SK-N-SH (cell line): ENCODE results near the gene JAML. TPM values are rescaled to one million over a fixed set of nuclear protein-coding genes. Genes with fewer than 3 reads are reported as not detected.

ENCODE experiments used
- CTCF ChIA-PET: fragments of 300-600, 350-600 bp; formaldehyde crosslinking; extraction: SDS; loops from one replicate; lab custom pipeline; 2021; lab: Yijun Ruan, JAX
- POLR2A ChIA-PET: fragments of 350-600 bp; sonication (Branson Sonifier 250); formaldehyde crosslinking; extraction: SDS; loops from one replicate; lab custom pipeline; 2020; ENCODE audit warnings: antibody characterized with exemption, inconsistent platforms; lab: Yijun Ruan, JAX
- DNase-seq: peaks from one replicate; pipeline ENCODE4 v3.0.0; 2012
- H2AFZ ChIP-seq: fragments of 200-600 bp; sonication (generic); 2 replicates; pipeline ENCODE4 v1.8.1; 2016; ENCODE audit warnings: antibody characterized with exemption, mild to moderate bottlenecking, low read depth
- H3F3A ChIP-seq: fragments of 200-600 bp; sonication (generic); replicated peaks from 2 replicates; pipeline ENCODE3; 2016; ENCODE audit warnings: antibody characterized with exemption, mild to moderate bottlenecking; ENCODE audit not compliant: insufficient read depth
- H3K27ac ChIP-seq, 2 experiments: fragments of 200-500 bp in 1 of 2; fragments of 200-600 bp in 1 of 2; sonication (Bioruptor generic) in 1 of 2; sonication (generic), shearing (Covaris generic) in 1 of 2; 2 replicates each; pipeline versions ENCODE4 v1.5.1 to v1.6.1; 2014 to 2016; ENCODE audit warnings: low read depth in 2 of 2, inconsistent platforms in 1 of 2, low read length in 1 of 2, mild to moderate bottlenecking in 1 of 2, mixed read lengths in 1 of 2
- H3K27me3 ChIP-seq: fragments of 200-600 bp; sonication (generic), shearing (Covaris generic); 2 replicates; pipeline ENCODE4 v1.6.1; 2016; ENCODE audit warnings: mixed run types; ENCODE audit not compliant: insufficient read depth
- H3K36me3 ChIP-seq, 2 experiments: fragments of 200-500 bp in 1 of 2; fragments of 200-600 bp in 1 of 2; sonication (Bioruptor generic) in 1 of 2; sonication (generic) in 1 of 2; replicated peaks in 1 of 2; 2 replicates each; pipeline versions ENCODE3 to v1.5.1; 2014 to 2016; ENCODE audit warnings: low read length in 1 of 2, mild to moderate bottlenecking in 1 of 2; ENCODE audit not compliant: insufficient read depth in 2 of 2, control insufficient read depth in 1 of 2
- H3K4me1 ChIP-seq, 2 experiments: fragments of 200-500 bp in 1 of 2; fragments of 200-600 bp in 1 of 2; sonication (Bioruptor generic) in 1 of 2; sonication (generic), shearing (Covaris generic) in 1 of 2; 2 replicates each; pipeline versions ENCODE4 v1.5.1 to v1.6.1; 2014 to 2016; ENCODE audit warnings: low read depth in 1 of 2, low read length in 1 of 2, mixed run types in 1 of 2; ENCODE audit not compliant: insufficient read depth in 2 of 2, control insufficient read depth in 1 of 2
- H3K4me2 ChIP-seq: fragments of 200-600 bp; sonication (generic), shearing (Covaris generic); 2 replicates; pipeline ENCODE4 v1.6.1; 2017; ENCODE audit warnings: mixed run types
- H3K4me3 ChIP-seq, 2 experiments: fragments of 200-500 bp in 1 of 2; fragments of 200-600 bp in 1 of 2; sonication (Bioruptor generic) in 1 of 2; sonication (generic), shearing (Covaris generic) in 1 of 2; 2 replicates each; pipeline versions ENCODE4 v1.5.1 to v1.8.1; 2014 to 2016; ENCODE audit warnings: low read depth in 2 of 2, inconsistent platforms in 1 of 2, low read length in 1 of 2, mild to moderate bottlenecking in 1 of 2, mixed read lengths in 1 of 2, moderate library complexity in 1 of 2
- H3K79me2 ChIP-seq: fragments of 200-600 bp; sonication (generic); 2 replicates; pipeline ENCODE4 v1.8.1; 2017; ENCODE audit warnings: mild to moderate bottlenecking; ENCODE audit not compliant: insufficient read depth
- H3K9ac ChIP-seq: fragments of 200-600 bp; sonication (generic); 2 replicates; pipeline ENCODE4 v1.6.1; 2017; ENCODE audit warnings: mixed run types
- H3K9me2 ChIP-seq: fragments of 200-600 bp; sonication (generic); 2 replicates; pipeline ENCODE4 v1.6.1; 2017; ENCODE audit warnings: mixed run types
- H3K9me3 ChIP-seq: fragments of 200-600 bp; sonication (generic); 2 replicates; pipeline ENCODE4 v1.6.1; 2017; ENCODE audit warnings: mixed run types, mild to moderate bottlenecking, moderate library complexity
- H4K20me1 ChIP-seq: fragments of 200-600 bp; sonication (generic); 2 replicates; pipeline ENCODE4 v1.6.1; 2017; ENCODE audit warnings: mild to moderate bottlenecking, mixed run types; ENCODE audit not compliant: insufficient read depth
- CHD2 ChIP-seq: fragments of 150-350 bp; IDR thresholded peaks from 2 replicates; pipeline ENCODE4 v1.6.1; 2018; ENCODE audit warnings: low read length; ENCODE audit not compliant: partially characterized antibody
- ELF1 ChIP-seq: IDR thresholded peaks from 2 replicates; pipeline ENCODE4 v1.4.0; 2012
- FOSL2 ChIP-seq: IDR thresholded peaks from 2 replicates; pipeline ENCODE4 v1.4.0; 2012; ENCODE audit warnings: low read depth, mild to moderate bottlenecking, moderate library complexity, borderline replicate concordance
- GABPA ChIP-seq: IDR thresholded peaks from 2 replicates; pipeline ENCODE4 v1.4.0; 2012; ENCODE audit warnings: low read depth, mild to moderate bottlenecking
- GATA2 ChIP-seq: sonication (generic); formaldehyde crosslinking; IDR thresholded peaks from 2 replicates; pipeline ENCODE4 v1.5.0; 2020; ENCODE audit warnings: mild to moderate bottlenecking, missing genetic modification reagents
- JUND ChIP-seq: IDR thresholded peaks from 2 replicates; pipeline ENCODE4 v1.4.0; 2012
- MEF2A ChIP-seq: IDR thresholded peaks from 2 replicates; pipeline ENCODE4 v1.4.0; 2012; ENCODE audit warnings: low read depth, borderline replicate concordance
- MXI1 ChIP-seq: IDR thresholded peaks from 2 replicates; pipeline ENCODE4 v1.6.1; 2012; ENCODE audit warnings: mild to moderate bottlenecking, low read depth, low read length, improper control_type of control experiment
- NRF1 ChIP-seq: IDR thresholded peaks from 2 replicates; pipeline ENCODE4 v1.6.1; 2012; ENCODE audit warnings: low read depth, mild to moderate bottlenecking, low read length
- PBX3 ChIP-seq: IDR thresholded peaks from 2 replicates; pipeline ENCODE4; 2012
- POLR2AphosphoS5 ChIP-seq: IDR thresholded peaks from 2 replicates; pipeline ENCODE4 v1.6.1; 2012; ENCODE audit warnings: low read depth, low read length
- REST ChIP-seq: IDR thresholded peaks from 2 replicates; pipeline ENCODE4 v1.6.1; 2012; ENCODE audit warnings: mild to moderate bottlenecking, low read depth, low read length, moderate library complexity
- RXRA ChIP-seq: IDR thresholded peaks from 2 replicates; pipeline ENCODE4 v1.4.0; 2012; ENCODE audit warnings: low read depth, mild to moderate bottlenecking, borderline replicate concordance
- TEAD4 ChIP-seq: IDR thresholded peaks from 2 replicates; pipeline ENCODE4 v1.4.0; 2012; ENCODE audit warnings: mild to moderate bottlenecking, borderline replicate concordance; ENCODE audit not compliant: insufficient read depth
- WGBS: methylation state at CpG from one replicate; pipeline ENCODE4 v1.1.6; 2017; ENCODE audit warnings: low lambda C conversion rate; 5-methylcytosine and 5-hydroxymethylcytosine counted together
- polyA plus RNA-seq, 3 experiments: library from polyadenylated mRNA; depleted of rRNA; stranded (reverse); fragments of >200 nt; gene quantifications; 2 replicates each; pipeline ENCODE4 v1.2.3, GENCODE V29; 2012
- TF ChIP-seq, protein P1 (sequence below): fragments of 150-350 bp; IDR thresholded peaks from 2 replicates; pipeline ENCODE4 v1.6.1; 2017; ENCODE audit warnings: antibody characterized with exemption, low read length, low read depth, borderline replicate concordance
- TF ChIP-seq, protein P2 (sequence below): IDR thresholded peaks from 2 replicates; pipeline ENCODE4 v1.4.0; 2012; ENCODE audit warnings: low read depth, borderline replicate concordance

JAML gene
- polyA plus RNA-seq, 1 of the 3 experiments (the other 2 are of a cell fraction), result not detected

DNA sequence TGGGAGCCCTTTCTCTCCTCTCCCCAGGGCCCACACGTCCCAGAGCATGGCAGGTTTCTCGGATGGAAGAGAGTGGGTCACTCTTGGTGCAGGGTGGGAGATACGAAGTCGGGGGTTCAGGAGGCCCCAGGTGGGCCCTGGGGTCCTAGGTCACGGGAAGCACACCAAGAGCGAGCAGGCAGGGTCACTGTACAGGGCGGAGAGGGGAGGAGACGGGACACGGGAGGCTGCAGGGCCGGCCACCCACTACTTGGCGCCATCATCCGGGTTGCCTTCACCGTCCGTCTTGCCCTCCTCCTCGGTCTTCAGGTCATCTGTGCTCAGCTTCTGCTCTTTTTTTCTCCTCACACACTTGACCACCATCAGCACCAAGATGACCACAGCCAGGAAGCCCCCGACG lies 58.2 kb downstream of the JAML start:
- no peaks in the 10 kb centered on the region for H3K9me3 ChIP-seq
- no peak for DNase-seq
- H4K20me1 ChIP-seq, result no peaks in the 10 kb centered on the region
- H3K9me2 ChIP-seq, result no peaks in the 10 kb centered on the region
- POLR2A ChIA-PET, result no interaction called here
- H3K4me2 ChIP-seq, result no peak overlapping the region
- H3K27me3 ChIP-seq, result peaks cover 37% of the 10 kb centered on the region
- H3K9ac ChIP-seq, result no peak overlapping the region
- H3K4me3 ChIP-seq, result no peak overlapping the region
- CTCF ChIA-PET, result interaction anchor here (1.3 kb wide), 2 partner anchors 10 to 181 kb away, joined by 3 to 6 read pairs; no protein-coding TSS in a partner anchor
- peaks cover 0 to 2% of the 10 kb centered on the region in 2 experiments; a peak in 1 of 4 replicates for H3K4me1 ChIP-seq
- WGBS, result 67% methylated on average over 6 of the region's 17 CpGs
- H3K36me3 ChIP-seq, result no peaks in the 10 kb centered on the region
- TF ChIP-seq, protein P1, sequence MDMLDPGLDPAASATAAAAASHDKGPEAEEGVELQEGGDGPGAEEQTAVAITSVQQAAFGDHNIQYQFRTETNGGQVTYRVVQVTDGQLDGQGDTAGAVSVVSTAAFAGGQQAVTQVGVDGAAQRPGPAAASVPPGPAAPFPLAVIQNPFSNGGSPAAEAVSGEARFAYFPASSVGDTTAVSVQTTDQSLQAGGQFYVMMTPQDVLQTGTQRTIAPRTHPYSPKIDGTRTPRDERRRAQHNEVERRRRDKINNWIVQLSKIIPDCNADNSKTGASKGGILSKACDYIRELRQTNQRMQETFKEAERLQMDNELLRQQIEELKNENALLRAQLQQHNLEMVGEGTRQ, result no peak
- TF ChIP-seq JUND (no peak), ELF1 (no peak)
- no peaks in the 10 kb centered on the region for H3K79me2 ChIP-seq
- H2AFZ ChIP-seq, result no peak overlapping the region
- H3K27ac ChIP-seq, result no peak overlapping the region
- no peaks in the 10 kb centered on the region for H3F3A ChIP-seq

DNA sequence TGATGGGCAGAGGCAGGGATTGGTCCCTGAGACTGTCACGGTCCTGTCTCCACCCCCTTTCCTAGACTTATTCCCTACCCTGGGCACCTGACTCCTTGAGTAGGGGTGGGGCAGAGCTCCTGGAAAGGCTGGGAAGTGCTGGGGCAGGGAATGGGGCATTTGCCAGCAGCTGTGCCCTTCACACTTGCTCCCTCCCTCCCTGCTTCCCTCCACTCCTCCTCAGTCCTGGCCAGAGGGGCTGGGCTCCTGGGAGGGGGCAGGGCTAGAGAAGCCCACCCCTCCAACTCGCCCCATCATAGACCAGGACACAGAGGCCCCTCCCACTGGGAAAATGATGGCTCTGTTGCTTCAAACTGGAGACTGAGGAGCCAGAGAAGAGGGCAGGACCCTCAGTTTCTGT lies 59.9 kb downstream of the JAML start:
- no peak for DNase-seq
- H3K4me2 ChIP-seq, result no peak overlapping the region
- H2AFZ ChIP-seq, result no peak overlapping the region
- WGBS, result 50% methylated on average over 1 of the region's 2 CpGs
- peaks cover 38% of the 10 kb centered on the region for H3K27me3 ChIP-seq
- no peaks in the 10 kb centered on the region for H3K79me2 ChIP-seq
- no peak overlapping the region for H3K4me3 ChIP-seq
- ChIA-PET POLR2A (no interaction called here), CTCF (interaction anchor here (0.7 kb wide), 1 partner anchor 536 kb away, joined by 3 read pairs; no protein-coding TSS in a partner anchor)
- H3K9me2 ChIP-seq, result no peaks in the 10 kb centered on the region
- no peaks in the 10 kb centered on the region for H3K36me3 ChIP-seq
- no peak overlapping the region for H3K27ac ChIP-seq
- no peaks in the 10 kb centered on the region for H4K20me1 ChIP-seq
- no peaks in the 10 kb centered on the region for H3K4me1 ChIP-seq
- TF ChIP-seq TEAD4 (no peak), MEF2A (no peak), POLR2AphosphoS5 (no peak), GABPA (no peak), CHD2 (no peak)
- H3F3A ChIP-seq, result no peaks in the 10 kb centered on the region
- no peak overlapping the region for H3K9ac ChIP-seq
- no peaks in the 10 kb centered on the region for H3K9me3 ChIP-seq

GRCh38 chr11:118163494-118163893 lies 61.3 kb downstream of the JAML start:
- ChIA-PET POLR2A (interaction anchor here (0.8 kb wide), 1 partner anchor 10 kb away, joined by 3 read pairs; no protein-coding TSS in a partner anchor), CTCF (interaction anchor here (0.5 to 1.8 kb wide), 6 partner anchors 8 to 190 kb away, joined by 3 to 10 read pairs (median 3); partner anchors contain the start of gene SCN4B)
- 49% methylated on average over 5 of the region's 5 CpGs for WGBS
- TF ChIP-seq MXI1 (no peak), NRF1 (no peak), PBX3 (no peak), RXRA (no peak), ELF1 (no peak), GATA2 (no peak), REST (no peak), FOSL2 (no peak), TEAD4 (no peak)
- TF ChIP-seq, protein P2, sequence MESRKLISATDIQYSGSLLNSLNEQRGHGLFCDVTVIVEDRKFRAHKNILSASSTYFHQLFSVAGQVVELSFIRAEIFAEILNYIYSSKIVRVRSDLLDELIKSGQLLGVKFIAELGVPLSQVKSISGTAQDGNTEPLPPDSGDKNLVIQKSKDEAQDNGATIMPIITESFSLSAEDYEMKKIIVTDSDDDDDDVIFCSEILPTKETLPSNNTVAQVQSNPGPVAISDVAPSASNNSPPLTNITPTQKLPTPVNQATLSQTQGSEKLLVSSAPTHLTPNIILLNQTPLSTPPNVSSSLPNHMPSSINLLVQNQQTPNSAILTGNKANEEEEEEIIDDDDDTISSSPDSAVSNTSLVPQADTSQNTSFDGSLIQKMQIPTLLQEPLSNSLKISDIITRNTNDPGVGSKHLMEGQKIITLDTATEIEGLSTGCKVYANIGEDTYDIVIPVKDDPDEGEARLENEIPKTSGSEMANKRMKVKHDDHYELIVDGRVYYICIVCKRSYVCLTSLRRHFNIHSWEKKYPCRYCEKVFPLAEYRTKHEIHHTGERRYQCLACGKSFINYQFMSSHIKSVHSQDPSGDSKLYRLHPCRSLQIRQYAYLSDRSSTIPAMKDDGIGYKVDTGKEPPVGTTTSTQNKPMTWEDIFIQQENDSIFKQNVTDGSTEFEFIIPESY, result no peak

More at GRCh38 chr11:118163494-118163893, 61.3 kb downstream of the JAML start:
- Histone ChIP-seq H2AFZ (no peak overlapping the region), H3K9me3 (no peaks in the 10 kb centered on the region), H3F3A (no peaks in the 10 kb centered on the region), H3K36me3 (no peaks in the 10 kb centered on the region), H3K27me3 (peaks cover 37% of the 10 kb centered on the region), H3K79me2 (no peaks in the 10 kb centered on the region), H3K27ac (no peak overlapping the region), H3K9me2 (no peaks in the 10 kb centered on the region), H3K4me2 (no peak overlapping the region), H3K4me1 (no peaks in the 10 kb centered on the region), H3K9ac (no peak overlapping the region), H3K4me3 (no peak overlapping the region), H4K20me1 (no peaks in the 10 kb centered on the region)
- DNase-seq, result no peak
